Cortex of kidney (tissue), 1 donor: ENCODE results near the gene ADAMTS13.
"Not testable (repeated sequence)": the region's sequence is repeated elsewhere in the genome, so short reads cannot be mapped to it uniquely, and the experiment has no call there.

Experiments used
- DNase-seq: peaks from one replicate; lab custom pipeline; 2025; lab: John Stamatoyannopoulos, UW

ADAMTS13 gene

GRCh38 chr9:133425049-133425632, 3.0 kb downstream of the ADAMTS13 start:
- DNase-seq, result no peak

- DNase-seq, result no peak
These were observed 3.8 kb downstream of the ADAMTS13 start for GRCh38 chr9:133426011-133426410.

GRCh38 chr9:133427658-133428348, 5.6 kb downstream of the ADAMTS13 start:
- DNase-seq, result no peak

- DNase-seq, result no peak
These were observed 6.5 kb downstream of the ADAMTS13 start for GRCh38 chr9:133428617-133429101.

GRCh38 chr9:133429214-133429613, 7.0 kb downstream of the ADAMTS13 start:
- no peak for DNase-seq

GRCh38 chr9:133429641-133430161, 7.5 kb downstream of the ADAMTS13 start:
- DNase-seq, result no peak

GRCh38 chr9:133430244-133430643, 8.1 kb downstream of the ADAMTS13 start:
- no peak for DNase-seq

GRCh38 chr9:133433351-133433843, 11.2 kb downstream of the ADAMTS13 start:
- DNase-seq, result no peak

GRCh38 chr9:133436681-133437080, 14.5 kb downstream of the ADAMTS13 start:
- DNase-seq, result no peak

- DNase-seq, result no peak
These were observed 15.8 kb downstream of the ADAMTS13 start for GRCh38 chr9:133437753-133438531.

GRCh38 chr9:133439337-133439736, 17.2 kb downstream of the ADAMTS13 start:
- no peak for DNase-seq

GRCh38 chr9:133440874-133441273, 18.7 kb downstream of the ADAMTS13 start:
- DNase-seq, result no peak

GRCh38 chr9:133441571-133441970, 19.4 kb downstream of the ADAMTS13 start:
- no peak for DNase-seq

GRCh38 chr9:133443248-133443647, 21.1 kb downstream of the ADAMTS13 start:
- no peak for DNase-seq

GRCh38 chr9:133443982-133444381, 21.8 kb downstream of the ADAMTS13 start:
- no peak for DNase-seq

- DNase-seq, result no peak
These were observed 23.3 kb downstream of the ADAMTS13 start for GRCh38 chr9:133445293-133445969.

- no peak for DNase-seq
These were observed 26.4 kb downstream of the ADAMTS13 start for GRCh38 chr9:133448487-133448972.

- DNase-seq, result no peak
These were observed 27.6 kb downstream of the ADAMTS13 start for GRCh38 chr9:133449760-133450159.

- not testable (repeated sequence) for DNase-seq
These were observed 29.7 kb downstream of the ADAMTS13 start for GRCh38 chr9:133451865-133452264.

GRCh38 chr9:133452562-133452961, 30.4 kb downstream of the ADAMTS13 start:
- DNase-seq, result no peak

GRCh38 chr9:133453651-133454050, 31.5 kb downstream of the ADAMTS13 start:
- no peak for DNase-seq

- DNase-seq, result no peak
These were observed 32.2 kb downstream of the ADAMTS13 start for GRCh38 chr9:133454325-133454724.
